Activated CD4-positive, alpha-beta T cell treated with anti-CD3 and anti-CD28 coated beads, Interleukin-2, amount 10 ng/mL, durations not matched to agents 24 days and 14 days (primary cell): ENCODE data around the gene RNF223. TPM values are rescaled to one million over a fixed set of nuclear protein-coding genes. Genes with fewer than 3 reads are reported as not detected.
A peak's percentile ranks its signal among the peaks of the same experiment; 100 is the strongest.
"Not testable (repeated sequence)": the region's sequence is repeated elsewhere in the genome, so short reads cannot be mapped to it uniquely, and the experiment has no call there.

ENCODE experiments used
- DNase-seq: peaks from one replicate; pipeline ENCODE4 v3.0.0; 2022
- H3K27ac Mint-ChIP-seq: one replicate; pipeline ENCODE4 v1.8.0; 2022; ENCODE audit warnings: mild to moderate bottlenecking, mixed read lengths
- H3K27me3 Mint-ChIP-seq: one replicate; pipeline ENCODE4 v1.8.0; 2022; ENCODE audit warnings: mixed read lengths
- H3K36me3 Mint-ChIP-seq: one replicate; pipeline ENCODE4 v1.8.0; 2022; ENCODE audit warnings: low read depth, mild to moderate bottlenecking, mixed read lengths
- H3K4me1 Mint-ChIP-seq: one replicate; pipeline ENCODE4 v1.8.0; 2021; ENCODE audit warnings: mixed read lengths
- H3K4me3 Mint-ChIP-seq: one replicate; pipeline ENCODE4 v1.8.0; 2022; ENCODE audit warnings: mild to moderate bottlenecking, moderate library complexity, mixed read lengths
- H3K9me3 Mint-ChIP-seq: one replicate; pipeline ENCODE4 v1.8.0; 2021; ENCODE audit warnings: mixed read lengths
- intact Hi-C: fragments of 100-400 bp; cut with micrococcal nuclease; formaldehyde crosslinking; loops from one replicate; pipeline ENCODE4 v1.15.1; 2023
- total RNA-seq: library from RNA; stranded (reverse); gene quantifications from 2 replicates; pipeline ENCODE4 v1.2.3, GENCODE V29; 2022

Gene RNF223
- total RNA-seq, 1 donor from 2014 or later, result not detected

GRCh38 chr1:1079408-1080121 lies 5.5 kb upstream of the RNF223 start:
- intact Hi-C loops, result no loop called here
- no peaks in the 10 kb centered on the region for H3K4me1 Mint-ChIP-seq
- H3K4me3 Mint-ChIP-seq, result peak overlapping the region; percentile 23
- peak overlapping the region; percentile 29 for H3K27ac Mint-ChIP-seq
- no peaks in the 10 kb centered on the region for H3K9me3 Mint-ChIP-seq
- H3K36me3 Mint-ChIP-seq, result no peaks in the 10 kb centered on the region
- peak; percentile 70 for DNase-seq
- peaks cover 2% of the 10 kb centered on the region for H3K27me3 Mint-ChIP-seq

- H3K9me3 Mint-ChIP-seq, DNase-seq, H3K4me1 Mint-ChIP-seq, H3K27ac Mint-ChIP-seq, intact Hi-C loops, H3K4me3 Mint-ChIP-seq, H3K36me3 Mint-ChIP-seq, H3K27me3 Mint-ChIP-seq: not testable (repeated sequence)
These were observed 3.3 kb upstream of the RNF223 start for GRCh38 chr1:1077396-1077795.

- DNase-seq, result no peak
- H3K27ac Mint-ChIP-seq, result no peak overlapping the region
- no peaks in the 10 kb centered on the region for H3K36me3 Mint-ChIP-seq
- H3K4me1 Mint-ChIP-seq, result no peaks in the 10 kb centered on the region
- no peak overlapping the region for H3K4me3 Mint-ChIP-seq
- intact Hi-C loops, result no loop called here
- H3K27me3 Mint-ChIP-seq, result peaks cover 2% of the 10 kb centered on the region
- H3K9me3 Mint-ChIP-seq, result no peaks in the 10 kb centered on the region
These were observed 1.2 kb upstream of the RNF223 start for GRCh38 chr1:1075148-1075935.

GRCh38 chr1:1074631-1075147 lies 583 bp upstream of the RNF223 start:
- H3K36me3 Mint-ChIP-seq, result no peaks in the 10 kb centered on the region
- H3K4me3 Mint-ChIP-seq, result no peak overlapping the region
- no peak for DNase-seq
- no peaks in the 10 kb centered on the region for H3K9me3 Mint-ChIP-seq
- no peak overlapping the region for H3K27ac Mint-ChIP-seq
- peaks cover 2% of the 10 kb centered on the region for H3K27me3 Mint-ChIP-seq
- intact Hi-C loops, result no loop called here
- no peaks in the 10 kb centered on the region for H3K4me1 Mint-ChIP-seq

GRCh38 chr1:1072849-1073742 lies 1.0 kb downstream of the RNF223 start:
- Mint-ChIP-seq H3K4me3 (no peak overlapping the region), H3K27me3 (no peaks in the 10 kb centered on the region), H3K4me1 (peaks cover 2% of the 10 kb centered on the region), H3K9me3 (no peaks in the 10 kb centered on the region), H3K27ac (no peak overlapping the region), H3K36me3 (no peaks in the 10 kb centered on the region)
- no peak for DNase-seq
- intact Hi-C loops, result no loop called here

- Mint-ChIP-seq H3K9me3 (no peaks in the 10 kb centered on the region), H3K27ac (no peak overlapping the region), H3K36me3 (no peaks in the 10 kb centered on the region), H3K4me1 (peaks cover 2% of the 10 kb centered on the region), H3K27me3 (no peaks in the 10 kb centered on the region), H3K4me3 (no peak overlapping the region)
- no peak for DNase-seq
- intact Hi-C loops, result no loop called here
These were observed 1.7 kb downstream of the RNF223 start for GRCh38 chr1:1072299-1072848.

GRCh38 chr1:1071486-1072298 lies 2.4 kb downstream of the RNF223 start:
- Mint-ChIP-seq H3K27me3 (no peaks in the 10 kb centered on the region), H3K36me3 (no peaks in the 10 kb centered on the region), H3K4me3 (no peak overlapping the region), H3K4me1 (peaks cover 2% of the 10 kb centered on the region), H3K9me3 (no peaks in the 10 kb centered on the region), H3K27ac (no peak overlapping the region)
- DNase-seq, result no peak
- intact Hi-C loops, result no loop called here

GRCh38 chr1:1069711-1070676 lies 4.1 kb downstream of the RNF223 start:
- intact Hi-C loops, result no loop called here
- no peak for DNase-seq
- H3K9me3 Mint-ChIP-seq, result no peaks in the 10 kb centered on the region
- peaks cover 7% of the 10 kb centered on the region for H3K4me1 Mint-ChIP-seq
- H3K36me3 Mint-ChIP-seq, result no peaks in the 10 kb centered on the region
- H3K4me3 Mint-ChIP-seq, result no peak overlapping the region
- no peaks in the 10 kb centered on the region for H3K27me3 Mint-ChIP-seq
- H3K27ac Mint-ChIP-seq, result no peak overlapping the region

GRCh38 chr1:1069056-1069710 lies 4.9 kb downstream of the RNF223 start:
- peaks cover 7% of the 10 kb centered on the region for H3K4me1 Mint-ChIP-seq
- DNase-seq, result peak; percentile 97
- H3K27me3 Mint-ChIP-seq, result no peaks in the 10 kb centered on the region
- intact Hi-C loops, result no loop called here
- peak overlapping the region; percentile 83 for H3K4me3 Mint-ChIP-seq
- H3K36me3 Mint-ChIP-seq, result no peaks in the 10 kb centered on the region
- H3K9me3 Mint-ChIP-seq, result no peaks in the 10 kb centered on the region
- H3K27ac Mint-ChIP-seq, result peak overlapping the region; percentile 77

- DNase-seq, result peak; percentile 84
- no peaks in the 10 kb centered on the region for H3K9me3 Mint-ChIP-seq
- H3K27ac Mint-ChIP-seq, result peak overlapping the region; percentile 41
- no peaks in the 10 kb centered on the region for H3K27me3 Mint-ChIP-seq
- intact Hi-C loops, result no loop called here
- H3K4me3 Mint-ChIP-seq, result peak overlapping the region; percentile 83
- peaks cover 7% of the 10 kb centered on the region for H3K4me1 Mint-ChIP-seq
- H3K36me3 Mint-ChIP-seq, result no peaks in the 10 kb centered on the region
These were observed 5.5 kb downstream of the RNF223 start for GRCh38 chr1:1068517-1069055.

GRCh38 chr1:1067860-1068516 lies 6.1 kb downstream of the RNF223 start:
- intact Hi-C loops, result no loop called here
- Mint-ChIP-seq H3K36me3 (peaks cover 2% of the 10 kb centered on the region), H3K4me1 (peaks cover 7% of the 10 kb centered on the region), H3K4me3 (peak overlapping the region; percentile 83), H3K9me3 (no peaks in the 10 kb centered on the region), H3K27ac (peak overlapping the region; percentile 41), H3K27me3 (no peaks in the 10 kb centered on the region)
- DNase-seq, result no peak
